HG03159 (cell line): ENCODE data around the gene PCK1.

Source experiments
- ATAC-seq: cut with Tn5 transposase; IDR thresholded peaks from one replicate; pipeline ENCODE4 v1.9.1; 2021; ENCODE audit warnings: mild to moderate bottlenecking, moderate library complexity; ENCODE audit not compliant: unreplicated experiment

The PCK1 gene

DNA sequence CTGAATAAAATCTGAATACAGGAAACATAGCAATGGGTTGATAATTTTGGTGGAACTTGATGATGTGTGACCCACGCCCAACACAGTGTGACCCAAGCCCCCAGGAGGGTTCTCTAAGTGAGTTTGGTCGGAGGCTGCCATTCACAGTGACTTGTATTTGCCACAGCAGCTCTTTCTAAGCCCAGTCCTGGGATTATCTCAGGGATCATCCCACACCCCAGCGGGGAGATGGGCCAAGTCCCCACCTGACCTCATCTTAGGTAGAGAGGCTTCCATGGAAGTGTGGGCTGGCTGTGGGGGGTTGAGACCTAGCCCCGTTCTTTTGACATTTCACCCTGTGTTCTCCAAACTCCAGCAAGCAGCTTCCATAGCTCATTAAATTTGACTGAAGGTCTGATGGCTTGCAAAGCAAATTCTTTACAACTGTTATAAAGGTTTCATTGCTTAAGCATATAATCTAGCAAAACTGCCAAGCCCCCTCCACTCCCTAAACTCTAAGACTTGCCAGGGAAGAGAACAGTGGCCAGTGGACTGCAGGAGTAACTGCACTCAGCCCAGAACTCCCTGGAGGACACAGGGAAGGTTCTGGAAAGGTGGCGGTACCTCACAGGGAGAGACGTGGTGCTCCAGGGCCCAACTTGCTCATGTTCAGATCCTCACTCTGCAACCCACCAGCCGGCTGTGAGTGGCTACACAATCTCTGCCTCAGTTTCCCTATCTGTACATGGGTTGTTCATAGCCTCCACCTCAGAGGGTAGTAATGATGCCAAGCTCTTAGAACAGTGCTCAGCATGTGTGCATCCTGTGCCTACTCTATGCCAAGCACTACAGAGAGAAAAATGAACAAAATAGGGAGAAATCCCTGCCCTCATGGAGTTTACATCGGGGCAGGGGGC is 1.0 kb upstream of the PCK1 start:
- no peak for ATAC-seq

DNA sequence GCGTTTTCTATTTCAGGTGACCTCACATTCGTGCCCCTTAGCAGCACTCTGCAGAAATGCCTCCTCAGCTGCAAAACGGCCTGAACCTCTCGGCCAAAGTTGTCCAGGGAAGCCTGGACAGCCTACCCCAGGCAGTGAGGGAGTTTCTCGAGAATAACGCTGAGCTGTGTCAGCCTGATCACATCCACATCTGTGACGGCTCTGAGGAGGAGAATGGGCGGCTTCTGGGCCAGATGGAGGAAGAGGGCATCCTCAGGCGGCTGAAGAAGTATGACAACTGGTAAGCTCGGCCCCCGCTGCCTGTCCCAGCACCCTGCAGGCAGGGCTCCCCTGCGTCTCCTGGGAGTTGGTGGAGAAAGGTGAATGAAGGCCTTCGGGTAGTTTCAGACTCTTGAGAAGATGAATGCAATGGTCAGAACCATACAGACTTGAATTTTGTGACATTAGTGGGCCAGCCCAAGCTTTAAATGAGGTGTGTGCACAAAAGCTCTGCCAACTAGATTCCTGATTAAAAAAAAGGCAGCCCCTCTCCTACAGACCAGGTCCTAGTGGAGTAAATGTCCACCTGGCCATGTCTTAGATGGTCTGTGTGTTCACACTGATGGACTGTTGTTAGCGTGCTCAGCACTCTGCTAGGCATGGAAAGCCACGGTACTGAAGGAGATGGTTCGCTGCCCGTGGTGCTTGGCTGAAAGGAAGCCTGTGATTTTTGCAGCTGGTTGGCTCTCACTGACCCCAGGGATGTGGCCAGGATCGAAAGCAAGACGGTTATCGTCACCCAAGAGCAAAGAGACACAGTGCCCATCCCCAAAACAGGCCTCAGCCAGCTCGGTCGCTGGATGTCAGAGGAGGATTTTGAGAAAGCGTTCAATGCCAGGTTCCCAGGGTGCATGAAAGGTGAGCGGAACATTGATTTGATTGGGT is 708 bp downstream of the PCK1 start:
- ATAC-seq: no peak

DNA sequence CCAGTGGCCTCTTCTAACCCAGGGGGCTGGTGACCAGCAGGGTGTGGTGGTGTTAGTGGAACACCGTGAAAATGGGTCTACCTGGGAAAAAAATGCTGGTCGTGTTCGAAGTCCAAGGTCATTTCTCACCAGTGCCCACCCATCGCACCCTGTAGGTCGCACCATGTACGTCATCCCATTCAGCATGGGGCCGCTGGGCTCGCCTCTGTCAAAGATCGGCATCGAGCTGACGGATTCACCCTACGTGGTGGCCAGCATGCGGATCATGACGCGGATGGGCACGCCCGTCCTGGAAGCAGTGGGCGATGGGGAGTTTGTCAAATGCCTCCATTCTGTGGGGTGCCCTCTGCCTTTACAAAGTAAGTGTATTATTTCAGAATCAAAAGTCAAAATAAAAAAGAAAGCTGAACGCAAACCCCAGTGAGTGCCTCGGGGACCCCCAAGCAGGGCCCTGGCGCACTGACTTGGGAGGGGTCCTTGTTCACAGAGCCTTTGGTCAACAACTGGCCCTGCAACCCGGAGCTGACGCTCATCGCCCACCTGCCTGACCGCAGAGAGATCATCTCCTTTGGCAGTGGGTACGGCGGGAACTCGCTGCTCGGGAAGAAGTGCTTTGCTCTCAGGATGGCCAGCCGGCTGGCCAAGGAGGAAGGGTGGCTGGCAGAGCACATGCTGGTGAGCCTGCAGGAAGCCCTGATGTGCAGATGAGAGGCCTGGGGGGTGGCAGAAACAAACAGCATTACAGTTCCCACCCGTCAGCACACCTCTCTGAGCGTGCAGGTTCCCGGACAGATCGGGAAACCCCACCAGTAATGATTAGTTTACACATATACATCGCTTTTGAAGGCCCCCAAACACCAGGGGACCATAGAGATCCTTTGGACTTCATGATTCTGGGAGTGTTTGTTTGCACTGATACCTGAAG is 1.9 kb downstream of the PCK1 start:
- ATAC-seq: no peak

DNA sequence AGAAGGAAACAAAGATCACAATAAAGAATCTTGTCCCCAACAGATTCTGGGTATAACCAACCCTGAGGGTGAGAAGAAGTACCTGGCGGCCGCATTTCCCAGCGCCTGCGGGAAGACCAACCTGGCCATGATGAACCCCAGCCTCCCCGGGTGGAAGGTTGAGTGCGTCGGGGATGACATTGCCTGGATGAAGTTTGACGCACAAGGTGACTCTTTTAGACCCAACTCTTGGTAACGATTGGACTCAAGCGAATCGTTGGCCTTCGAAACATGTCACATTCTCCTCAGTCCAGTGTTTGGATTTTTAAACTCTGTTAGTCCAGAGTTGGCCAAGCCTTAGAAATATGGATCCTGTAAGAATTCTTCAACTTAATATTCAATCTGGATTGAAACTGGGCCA is 2.6 kb downstream of the PCK1 start:
- no peak for ATAC-seq

DNA sequence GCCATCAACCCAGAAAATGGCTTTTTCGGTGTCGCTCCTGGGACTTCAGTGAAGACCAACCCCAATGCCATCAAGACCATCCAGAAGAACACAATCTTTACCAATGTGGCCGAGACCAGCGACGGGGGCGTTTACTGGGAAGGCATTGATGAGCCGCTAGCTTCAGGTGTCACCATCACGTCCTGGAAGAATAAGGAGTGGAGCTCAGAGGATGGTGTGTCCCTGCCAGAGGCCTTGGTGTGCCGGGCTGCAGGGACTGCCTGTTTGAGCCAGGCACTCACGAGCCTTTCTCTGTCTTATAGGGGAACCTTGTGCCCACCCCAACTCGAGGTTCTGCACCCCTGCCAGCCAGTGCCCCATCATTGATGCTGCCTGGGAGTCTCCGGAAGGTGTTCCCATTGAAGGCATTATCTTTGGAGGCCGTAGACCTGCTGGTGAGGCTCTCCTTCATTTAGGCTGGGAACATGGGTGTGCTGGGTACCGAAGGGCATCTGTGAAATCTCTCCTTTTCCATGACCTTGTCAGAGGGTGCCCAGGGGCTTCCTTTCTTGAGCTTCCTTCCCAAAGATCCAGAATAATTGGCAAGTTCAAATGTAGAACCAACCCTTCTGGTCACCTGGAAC is 3.4 kb downstream of the PCK1 start:
- ATAC-seq: no peak

DNA sequence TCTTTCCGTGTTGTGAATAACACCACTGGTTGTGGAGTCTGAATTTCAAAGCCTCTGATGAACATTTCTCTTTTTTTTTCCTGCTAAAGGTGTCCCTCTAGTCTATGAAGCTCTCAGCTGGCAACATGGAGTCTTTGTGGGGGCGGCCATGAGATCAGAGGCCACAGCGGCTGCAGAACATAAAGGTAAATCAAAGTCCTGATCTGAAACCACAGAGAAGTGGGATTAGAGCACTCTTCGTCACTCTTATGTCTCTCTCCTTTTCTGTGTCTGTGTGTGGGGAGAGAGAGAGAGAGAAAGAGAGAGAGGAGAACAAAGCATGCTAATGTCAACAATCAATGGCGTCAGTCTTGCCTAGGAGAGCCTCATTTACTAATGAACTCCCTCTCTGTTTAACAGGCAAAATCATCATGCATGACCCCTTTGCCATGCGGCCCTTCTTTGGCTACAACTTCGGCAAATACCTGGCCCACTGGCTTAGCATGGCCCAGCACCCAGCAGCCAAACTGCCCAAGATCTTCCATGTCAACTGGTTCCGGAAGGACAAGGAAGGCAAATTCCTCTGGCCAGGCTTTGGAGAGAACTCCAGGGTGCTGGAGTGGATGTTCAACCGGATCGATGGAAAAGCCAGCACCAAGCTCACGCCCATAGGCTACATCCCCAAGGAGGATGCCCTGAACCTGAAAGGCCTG is 4.2 kb downstream of the PCK1 start:
- ATAC-seq: no peak

DNA sequence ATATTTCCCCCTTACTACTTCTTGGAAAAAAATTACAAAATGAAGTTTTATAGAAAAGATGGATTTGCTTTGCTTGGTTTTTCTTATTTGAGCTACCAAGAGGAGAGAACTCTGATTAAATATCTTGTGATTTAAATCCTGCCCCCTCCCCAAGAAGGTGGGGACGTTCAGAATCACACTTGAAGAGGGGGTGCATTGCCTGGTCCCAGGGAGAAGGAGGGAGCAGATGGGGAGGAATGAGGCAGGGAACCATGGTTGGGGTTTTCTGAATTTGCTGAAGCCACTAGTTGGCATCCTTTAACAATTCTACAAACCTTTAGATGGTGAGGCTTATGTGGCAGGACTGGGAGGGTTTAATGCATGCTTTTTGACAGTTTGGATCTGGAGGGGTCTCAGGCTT is 5.5 kb downstream of the PCK1 start:
- ATAC-seq: no peak

DNA sequence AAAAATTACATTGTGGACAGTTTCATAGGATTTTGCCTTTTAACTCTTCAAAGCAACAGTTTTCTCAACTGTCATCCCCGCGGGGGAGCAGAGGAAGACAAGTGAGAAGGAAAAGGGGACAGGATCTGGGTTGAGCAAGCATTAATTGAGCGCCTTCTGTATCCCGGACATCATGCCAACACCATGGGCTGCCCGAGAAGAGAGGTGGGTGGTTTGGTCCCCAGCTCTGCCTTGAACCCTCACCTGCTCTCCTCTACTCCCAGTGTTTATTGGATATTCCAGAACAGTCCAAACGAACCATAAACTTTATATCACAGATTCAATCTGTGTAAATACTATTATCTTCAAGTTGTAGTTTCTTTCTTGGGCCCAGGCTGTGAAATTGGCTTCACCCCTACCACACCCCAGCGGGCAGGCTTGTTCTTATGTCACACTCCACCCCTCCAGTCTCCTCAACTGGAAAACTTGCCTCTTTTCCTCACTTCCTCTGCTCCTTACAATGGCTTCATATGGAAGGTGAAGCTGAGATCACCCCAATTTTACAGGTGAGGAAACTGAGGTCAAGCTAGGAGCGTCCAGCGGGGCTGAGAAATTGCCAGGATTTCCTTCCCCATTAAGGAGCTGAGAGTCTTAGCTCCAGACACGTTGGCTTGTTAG is 6.0 kb downstream of the PCK1 start:
- ATAC-seq: no peak

DNA sequence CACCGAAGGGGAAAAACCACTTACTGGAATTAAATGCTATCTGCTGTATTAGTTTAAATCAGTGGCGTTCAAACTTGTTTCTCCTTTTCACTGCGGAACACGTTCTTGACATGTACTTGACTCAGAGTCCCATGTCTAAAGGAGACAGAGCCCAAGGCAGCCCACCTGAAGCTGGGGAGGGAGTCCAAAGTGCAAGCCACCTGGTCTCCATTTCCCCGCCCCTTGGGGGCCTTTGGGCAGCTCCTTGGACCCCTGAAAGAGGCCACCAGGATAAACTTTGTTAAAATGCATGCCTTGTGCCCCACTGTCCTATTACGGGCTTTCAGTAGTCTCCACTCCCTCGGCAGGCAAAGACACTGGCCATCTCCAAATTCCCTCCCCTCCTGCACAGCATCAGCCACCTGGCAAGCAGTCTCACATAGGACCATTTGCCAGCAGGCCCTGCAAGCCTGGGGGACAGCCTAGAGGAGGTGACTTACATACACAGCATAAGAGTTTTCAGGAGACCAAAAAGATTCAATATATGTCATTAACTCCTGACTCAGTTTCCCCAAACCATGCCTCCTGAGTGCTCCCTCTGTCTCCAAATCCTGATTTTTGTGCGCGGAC is 6.7 kb downstream of the PCK1 start:
- no peak for ATAC-seq

DNA sequence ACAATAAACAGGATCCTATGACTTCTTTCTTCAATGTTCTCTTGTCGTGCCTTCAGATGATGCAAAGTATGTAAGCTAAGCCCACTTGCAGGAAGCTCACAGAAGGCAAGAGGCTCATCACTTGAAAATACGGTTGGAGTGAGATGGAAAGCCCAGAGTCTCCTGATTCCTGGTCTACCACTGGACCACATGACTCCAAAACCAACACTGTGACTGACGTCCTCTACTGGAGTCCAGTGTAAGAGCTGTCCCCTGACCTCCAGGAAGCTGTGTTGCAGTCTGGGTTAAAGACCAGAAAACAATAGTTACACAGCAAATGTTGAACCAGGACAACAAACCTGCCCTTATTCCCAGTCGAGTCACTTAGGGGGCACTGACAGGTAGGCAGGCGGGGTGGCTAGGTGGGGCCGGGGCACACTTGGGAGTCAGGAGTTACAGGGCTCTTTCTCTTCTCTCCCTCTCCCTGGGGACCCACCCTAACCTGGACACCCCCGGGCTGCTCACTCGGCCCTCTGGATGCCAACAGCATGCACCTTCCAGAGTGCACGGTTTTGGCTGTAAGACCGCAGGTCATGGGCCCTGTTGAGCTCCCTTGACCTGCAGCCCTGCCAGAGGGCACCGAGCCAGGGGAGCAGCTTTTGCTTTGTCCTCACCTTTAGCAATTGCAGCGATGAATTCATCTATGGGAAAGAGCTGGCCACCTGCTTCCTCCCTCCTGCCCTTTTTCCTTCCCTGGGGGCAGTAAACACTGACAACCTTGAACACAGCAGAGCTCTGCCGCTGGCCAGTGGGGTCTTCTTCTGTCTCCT is 7.4 kb downstream of the PCK1 start:
- no peak for ATAC-seq

DNA sequence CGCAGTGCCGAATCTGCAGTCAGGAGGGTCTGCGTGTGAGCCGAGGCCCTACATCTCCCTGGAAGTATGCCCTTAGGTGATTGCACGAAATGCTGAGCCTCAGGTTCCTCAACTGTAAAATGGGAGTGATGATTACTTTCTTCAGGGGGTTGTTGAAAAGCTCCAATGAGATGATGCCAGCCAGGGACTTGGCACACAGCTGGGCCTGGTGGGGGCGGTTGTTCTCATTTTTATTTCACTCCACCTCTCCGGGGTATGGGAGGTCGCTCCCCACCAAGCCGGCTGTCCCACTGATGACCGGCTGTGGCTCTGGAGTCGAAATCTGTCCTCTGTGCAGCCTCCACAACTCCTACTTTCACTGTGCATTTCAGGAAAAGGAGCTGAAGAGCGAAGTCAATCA is 8.1 kb downstream of the PCK1 start:
- no peak for ATAC-seq

DNA sequence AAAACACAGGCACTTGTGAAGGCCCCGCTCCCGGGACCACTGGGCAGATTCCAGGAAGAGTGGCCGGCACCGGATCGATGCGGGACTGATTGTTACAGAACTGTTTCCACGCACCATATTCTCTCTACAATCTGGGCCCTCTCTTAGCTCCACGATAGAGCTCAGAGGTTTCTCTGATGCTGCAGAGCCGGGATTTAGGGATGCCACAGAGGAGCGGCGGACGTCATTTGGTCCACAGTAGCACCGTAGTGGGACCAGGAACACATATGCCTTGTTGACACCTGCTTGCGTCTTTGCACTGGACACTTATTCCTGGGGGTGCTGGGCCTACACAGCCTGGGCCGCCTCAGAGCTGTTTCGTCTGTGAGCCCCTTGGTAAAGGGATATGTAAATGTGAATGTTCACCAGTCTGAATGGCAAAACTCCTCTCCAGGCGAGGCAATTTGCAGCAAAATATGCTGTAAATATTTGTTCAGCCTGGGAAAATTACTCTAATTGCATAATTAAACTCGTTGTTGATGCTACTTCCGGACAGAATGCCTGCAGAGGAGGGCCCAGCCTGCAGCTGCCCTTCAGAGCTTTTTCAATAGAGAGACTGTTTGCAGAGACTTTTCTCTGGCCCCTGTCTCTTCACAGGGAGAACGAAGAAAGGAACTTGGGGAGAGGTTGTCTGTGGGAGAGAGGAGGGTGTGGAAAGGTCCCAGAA is 9.4 kb downstream of the PCK1 start:
- no peak for ATAC-seq

DNA sequence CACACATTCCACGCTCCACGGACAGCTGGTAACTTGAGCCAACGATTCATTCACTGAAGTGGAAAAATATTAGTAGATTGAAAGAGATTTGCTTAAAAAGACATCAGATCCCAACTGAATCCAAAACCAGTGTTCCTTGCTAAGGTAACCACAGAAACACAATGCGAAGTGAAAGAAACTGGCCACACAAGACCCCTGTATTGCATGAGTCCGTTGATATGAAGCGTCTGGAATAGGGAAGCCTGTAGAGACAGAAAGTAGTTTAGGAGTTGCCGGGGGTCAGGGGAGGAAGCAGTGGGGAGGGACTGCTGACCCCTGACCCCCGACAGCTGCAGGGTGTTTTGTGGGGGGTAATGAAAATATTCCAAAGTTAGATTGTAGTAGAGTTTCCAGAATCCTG is 10.0 kb downstream of the PCK1 start:
- no peak for ATAC-seq

DNA sequence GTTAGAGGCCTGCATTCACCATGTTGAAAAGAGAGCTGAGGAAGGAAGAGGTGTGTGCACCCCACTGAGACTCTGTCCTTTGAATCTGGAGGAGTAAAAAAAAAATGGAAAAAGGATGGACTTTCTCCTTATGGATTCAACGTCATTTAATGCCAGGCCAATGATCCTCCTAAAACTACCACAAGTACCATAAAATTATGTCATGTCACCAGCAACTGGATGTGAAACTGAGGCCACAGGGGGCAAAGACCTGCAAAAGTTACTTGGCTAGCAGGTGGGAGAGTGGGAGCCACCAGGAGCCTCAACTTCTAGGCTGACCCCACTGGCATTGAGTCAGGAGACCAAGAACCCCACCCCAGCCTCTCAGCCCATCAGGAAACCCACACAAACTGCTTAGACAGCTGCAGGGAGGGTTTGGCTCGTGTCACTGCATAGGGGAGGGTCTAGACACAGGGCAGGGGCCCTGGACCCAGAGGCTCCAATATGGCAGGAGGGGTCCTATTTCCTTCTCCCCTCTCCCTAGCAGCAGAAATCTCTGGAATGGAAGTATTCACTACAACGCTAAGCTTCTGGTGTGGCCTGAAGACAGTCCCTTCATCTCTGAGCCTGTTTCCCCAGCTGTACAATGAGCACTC is 11.0 kb downstream of the PCK1 start:
- no peak for ATAC-seq

DNA sequence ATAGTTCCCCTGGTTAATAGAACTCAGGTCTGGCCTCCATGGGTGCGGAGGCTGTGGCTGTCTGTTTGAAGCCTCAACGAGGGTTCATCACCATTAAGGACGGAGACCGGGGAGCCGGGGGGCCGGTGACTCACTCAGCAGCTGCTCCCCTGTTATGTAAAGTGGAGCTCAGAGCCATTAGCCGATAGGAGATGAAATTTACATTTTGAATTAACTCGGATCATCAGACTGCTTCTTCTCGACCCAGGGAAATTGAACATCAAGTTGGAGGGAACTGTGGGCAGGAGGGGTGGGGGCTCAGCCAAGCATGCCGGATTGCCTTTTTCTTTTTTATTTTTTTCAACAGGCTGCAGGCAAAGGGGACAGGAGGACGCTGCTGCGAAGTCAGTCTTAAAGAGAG is 12.3 kb downstream of the PCK1 start:
- no peak for ATAC-seq

DNA sequence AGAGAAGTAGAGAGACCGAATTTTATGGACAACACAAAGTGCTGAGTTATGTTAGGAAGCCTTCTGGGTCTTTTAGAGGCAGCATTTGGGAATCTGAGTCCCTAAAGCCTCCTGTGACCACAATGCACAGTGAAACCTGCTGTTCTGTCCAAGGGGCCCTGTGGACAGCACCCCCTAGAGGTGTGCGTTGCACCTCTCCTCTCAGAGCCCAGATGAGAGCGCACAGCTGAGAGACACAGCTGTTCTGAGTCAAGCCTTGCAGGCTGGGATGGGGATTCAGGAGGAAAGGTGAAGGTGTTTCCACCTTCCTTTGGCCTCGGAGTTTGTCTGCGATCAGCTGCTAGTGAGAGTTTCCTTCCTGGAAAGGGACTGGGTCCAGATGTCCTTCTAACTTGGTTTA is 13.0 kb downstream of the PCK1 start:
- ATAC-seq: no peak

DNA sequence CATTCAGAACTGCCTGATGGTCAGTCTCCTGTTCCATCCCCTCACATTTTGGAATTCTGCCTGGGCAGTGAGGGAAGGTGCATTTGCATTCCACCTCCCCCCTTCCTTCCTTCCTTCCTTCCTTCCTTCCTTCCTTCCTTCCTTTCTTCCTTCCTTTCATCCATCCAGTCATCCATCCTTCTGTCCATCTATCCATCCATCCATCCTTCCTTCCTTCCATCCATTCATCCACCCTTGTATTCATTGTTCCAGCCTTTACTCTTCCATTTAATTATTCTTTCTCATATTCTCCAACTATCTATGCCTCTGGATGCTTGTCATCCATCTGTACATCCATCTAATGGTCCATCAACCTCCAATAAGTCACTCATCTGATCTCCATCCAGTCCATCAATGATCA is 14.0 kb downstream of the PCK1 start:
- no peak for ATAC-seq
